Sigmoid colon (tissue), 4 donors: ENCODE data around the gene TBP.

Experiments
- CTCF ChIP-seq, 4 experiments: fragments of 450-650 bp in 3 of 4; fragments of 200-600 bp in 1 of 4; IDR thresholded peaks; one replicate each; pipeline ENCODE4 v1.5.1; 2016 to 2019; ENCODE audit warnings: antibody characterized with exemption in 4 of 4, mild to moderate bottlenecking in 3 of 4, moderate library complexity in 2 of 4
- POLR2AphosphoS5 ChIP-seq, 4 donors: sonication (generic); formaldehyde crosslinking; IDR thresholded peaks; one replicate each; pipeline ENCODE4 v1.6.1; 2017; ENCODE audit warnings: antibody characterized with exemption in 4 of 4

GRCh38 chr6:170533792-170534191, 20.4 kb upstream of the TBP start:
- TF ChIP-seq POLR2AphosphoS5 (IDR thresholded peaks at IDR 0.05) (no peak), CTCF (IDR thresholded peaks at IDR 0.05) (no peak)
